OCI-LY7 (cell line): ENCODE data around the gene CAMP.

Experiments
- EZH2phosphoT487 ChIP-seq: fragments of 200-600 bp; sonication (generic); IDR thresholded peaks from 2 replicates; pipeline ENCODE4 v1.6.1; 2018; ENCODE audit warnings: low read depth, borderline replicate concordance, mild to moderate bottlenecking, mixed run types, antibody characterized with exemption, low read length, moderate library complexity, mixed read lengths
- TF ChIP-seq, protein P1 (sequence below): fragments of 200-600 bp; sonication (generic); conservative IDR thresholded peaks from 2 replicates; pipeline ENCODE4 v1.5.1; 2014; ENCODE audit warnings: mild to moderate bottlenecking, antibody characterized with exemption, low read length, moderate library complexity, mixed read lengths

DNA sequence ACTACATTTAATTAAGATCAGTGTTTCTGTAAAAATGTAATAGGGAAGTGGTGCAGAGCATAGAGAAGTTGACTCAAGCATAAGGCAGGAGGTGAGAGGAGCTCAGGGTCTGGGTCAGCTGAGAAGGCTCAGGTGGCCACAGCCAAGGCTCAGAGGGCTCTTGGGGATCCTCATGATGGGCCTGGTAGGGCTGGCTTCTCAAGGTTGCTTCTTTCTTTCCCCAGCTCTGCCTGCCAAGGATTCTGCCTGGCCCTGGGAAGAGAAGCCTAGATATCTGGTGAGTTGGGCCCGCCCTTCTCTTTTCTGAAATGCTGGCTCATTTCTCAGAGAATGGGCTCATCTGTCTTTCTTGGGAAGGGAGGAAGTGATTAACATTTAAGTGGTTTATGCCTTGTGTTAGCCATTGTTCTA is 24.1 kb downstream of the CAMP start:
- TF ChIP-seq, protein P1, sequence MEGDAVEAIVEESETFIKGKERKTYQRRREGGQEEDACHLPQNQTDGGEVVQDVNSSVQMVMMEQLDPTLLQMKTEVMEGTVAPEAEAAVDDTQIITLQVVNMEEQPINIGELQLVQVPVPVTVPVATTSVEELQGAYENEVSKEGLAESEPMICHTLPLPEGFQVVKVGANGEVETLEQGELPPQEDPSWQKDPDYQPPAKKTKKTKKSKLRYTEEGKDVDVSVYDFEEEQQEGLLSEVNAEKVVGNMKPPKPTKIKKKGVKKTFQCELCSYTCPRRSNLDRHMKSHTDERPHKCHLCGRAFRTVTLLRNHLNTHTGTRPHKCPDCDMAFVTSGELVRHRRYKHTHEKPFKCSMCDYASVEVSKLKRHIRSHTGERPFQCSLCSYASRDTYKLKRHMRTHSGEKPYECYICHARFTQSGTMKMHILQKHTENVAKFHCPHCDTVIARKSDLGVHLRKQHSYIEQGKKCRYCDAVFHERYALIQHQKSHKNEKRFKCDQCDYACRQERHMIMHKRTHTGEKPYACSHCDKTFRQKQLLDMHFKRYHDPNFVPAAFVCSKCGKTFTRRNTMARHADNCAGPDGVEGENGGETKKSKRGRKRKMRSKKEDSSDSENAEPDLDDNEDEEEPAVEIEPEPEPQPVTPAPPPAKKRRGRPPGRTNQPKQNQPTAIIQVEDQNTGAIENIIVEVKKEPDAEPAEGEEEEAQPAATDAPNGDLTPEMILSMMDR, result no peak
- no peak for TF ChIP-seq EZH2phosphoT487
